GM18870 (cell line): Measurements from ENCODE around the gene CFAP74.
"Not testable (repeated sequence)": the region's sequence is repeated elsewhere in the genome, so short reads cannot be mapped to it uniquely, and the experiment has no call there.

Experiments
- ATAC-seq: cut with Tn5 transposase; IDR thresholded peaks from one replicate; pipeline ENCODE4 v1.9.1; 2021; ENCODE audit warnings: moderate library complexity; ENCODE audit not compliant: unreplicated experiment

Gene CFAP74

GRCh38 chr1:1987142-1987510, 16.5 kb downstream of the CFAP74 start:
- ATAC-seq: no peak

DNA sequence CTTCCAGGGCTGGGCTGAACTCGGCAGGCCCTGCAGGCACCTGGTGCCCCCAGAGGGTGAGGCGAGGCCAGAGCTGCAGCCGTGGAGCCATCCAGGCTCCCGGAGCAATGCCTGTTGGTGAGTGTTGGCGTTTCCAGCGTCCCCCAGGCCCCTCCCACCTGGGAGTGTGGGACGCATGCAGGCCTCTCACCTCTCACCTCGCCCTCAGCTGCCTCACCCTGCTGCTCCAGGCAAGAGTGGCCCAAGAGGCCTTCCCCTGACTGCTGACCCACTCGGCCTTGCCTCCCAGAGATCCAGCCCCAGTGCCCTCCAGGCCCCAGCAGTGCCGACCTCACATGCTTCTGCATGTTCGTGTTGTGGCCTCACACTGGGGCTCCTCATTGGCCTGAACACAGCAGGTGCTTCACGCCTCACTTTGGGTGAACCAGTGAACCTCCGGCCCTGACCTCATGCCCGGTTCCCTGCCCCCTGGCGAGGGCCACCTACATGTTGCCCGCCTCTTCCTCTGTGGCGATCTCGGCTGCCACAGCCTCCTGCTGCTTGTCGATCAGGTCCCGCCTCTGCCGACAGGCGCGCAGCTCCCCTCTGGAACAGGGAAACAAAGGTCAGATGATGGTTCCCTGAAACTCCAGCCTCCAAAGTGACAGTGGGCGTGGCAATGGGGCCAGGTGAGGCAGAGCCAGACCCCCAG, 17.0 kb downstream of the CFAP74 start:
- no peak for ATAC-seq

DNA sequence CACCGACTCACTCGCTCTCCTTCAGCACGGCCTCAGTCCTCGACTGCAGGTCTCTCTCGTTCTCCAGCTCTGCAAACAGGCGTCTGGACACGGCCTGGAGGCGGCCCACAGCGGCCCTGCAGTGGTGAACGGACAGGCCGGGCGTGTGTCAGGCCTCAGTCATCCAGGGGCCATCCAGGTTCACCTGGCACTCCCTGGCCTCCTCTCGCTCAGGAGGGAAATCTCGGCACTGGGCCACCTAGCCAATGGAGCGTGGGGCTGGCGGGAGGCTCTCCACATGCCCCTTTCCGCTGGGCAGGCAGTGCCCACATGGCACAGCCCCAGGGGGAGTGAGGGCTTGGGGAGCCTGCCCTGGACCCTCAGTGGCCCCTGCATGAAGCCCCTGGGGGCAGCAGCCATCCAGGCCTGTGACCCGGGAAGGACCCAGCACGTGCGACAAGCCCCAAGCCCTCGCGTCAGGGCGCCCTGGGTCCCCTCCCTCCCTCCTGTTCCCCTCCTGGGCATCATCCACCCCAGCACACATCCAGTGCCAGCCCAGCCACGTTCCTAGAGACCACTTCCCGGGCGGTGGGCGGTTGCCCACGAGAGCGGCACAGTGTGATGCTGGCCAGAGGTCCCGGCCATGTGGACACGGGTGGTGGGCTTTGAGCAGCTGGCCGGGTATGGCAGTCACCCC, 18.1 kb downstream of the CFAP74 start:
- no peak for ATAC-seq

GRCh38 chr1:1984560-1985070, 19.0 kb downstream of the CFAP74 start:
- ATAC-seq: no peak

- ATAC-seq: no peak
These were observed 21.0 kb downstream of the CFAP74 start for GRCh38 chr1:1982379-1983232.

GRCh38 chr1:1981631-1982327, 21.8 kb downstream of the CFAP74 start:
- not testable (repeated sequence) for ATAC-seq

DNA sequence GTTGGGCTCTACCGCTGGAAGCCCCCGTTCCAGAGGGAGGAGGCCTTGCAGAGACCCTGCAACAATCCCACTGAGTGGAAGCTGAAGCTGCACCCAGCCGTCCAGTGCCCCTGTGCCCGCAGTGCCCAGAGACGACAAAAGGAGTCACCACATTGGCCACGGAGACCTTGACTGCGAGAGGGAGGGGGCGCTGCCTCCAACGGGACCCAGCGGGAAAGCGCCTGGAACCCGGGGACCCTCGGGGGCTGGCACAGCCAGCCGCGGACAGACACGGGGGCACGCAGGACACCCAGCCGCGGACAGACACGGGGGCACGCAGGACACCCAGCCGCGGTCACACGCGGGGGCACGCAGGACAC, 22.5 kb downstream of the CFAP74 start:
- no peak for ATAC-seq

DNA sequence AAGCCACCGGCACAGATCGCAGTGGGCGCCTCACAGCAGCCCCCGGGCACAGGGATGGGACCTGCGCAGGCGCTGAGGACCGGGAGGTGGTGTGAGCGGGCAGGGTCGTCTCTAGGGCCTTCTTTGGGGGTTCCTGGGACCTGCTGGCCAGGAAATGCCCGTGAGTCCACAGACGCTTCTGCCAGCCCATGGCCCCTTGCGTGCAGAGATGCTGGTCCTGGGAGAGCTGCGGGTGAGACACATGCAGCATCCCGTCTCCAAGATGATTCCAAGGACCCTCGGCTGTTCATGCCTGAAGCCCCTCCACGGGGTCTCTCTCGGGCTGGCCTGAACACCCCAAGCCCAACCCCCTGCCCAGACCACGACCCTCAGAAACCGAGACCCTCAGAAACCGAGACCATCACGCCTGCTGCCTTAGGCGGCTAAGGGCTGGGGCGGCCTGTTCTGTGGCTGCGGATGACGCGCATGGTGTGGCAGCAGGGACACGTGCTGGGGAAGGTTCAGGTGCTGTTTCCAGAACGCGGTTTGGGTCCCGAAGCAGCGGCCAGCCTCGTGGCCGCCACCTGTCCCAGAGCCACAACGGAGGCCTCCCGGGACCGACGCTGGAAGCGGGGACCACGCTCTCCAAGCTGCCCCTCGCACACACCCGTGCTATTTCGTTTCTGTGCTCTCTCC, 23.0 kb downstream of the CFAP74 start:
- ATAC-seq: no peak

- ATAC-seq: no peak
These were observed 24.0 kb downstream of the CFAP74 start for GRCh38 chr1:1979482-1980165.

DNA sequence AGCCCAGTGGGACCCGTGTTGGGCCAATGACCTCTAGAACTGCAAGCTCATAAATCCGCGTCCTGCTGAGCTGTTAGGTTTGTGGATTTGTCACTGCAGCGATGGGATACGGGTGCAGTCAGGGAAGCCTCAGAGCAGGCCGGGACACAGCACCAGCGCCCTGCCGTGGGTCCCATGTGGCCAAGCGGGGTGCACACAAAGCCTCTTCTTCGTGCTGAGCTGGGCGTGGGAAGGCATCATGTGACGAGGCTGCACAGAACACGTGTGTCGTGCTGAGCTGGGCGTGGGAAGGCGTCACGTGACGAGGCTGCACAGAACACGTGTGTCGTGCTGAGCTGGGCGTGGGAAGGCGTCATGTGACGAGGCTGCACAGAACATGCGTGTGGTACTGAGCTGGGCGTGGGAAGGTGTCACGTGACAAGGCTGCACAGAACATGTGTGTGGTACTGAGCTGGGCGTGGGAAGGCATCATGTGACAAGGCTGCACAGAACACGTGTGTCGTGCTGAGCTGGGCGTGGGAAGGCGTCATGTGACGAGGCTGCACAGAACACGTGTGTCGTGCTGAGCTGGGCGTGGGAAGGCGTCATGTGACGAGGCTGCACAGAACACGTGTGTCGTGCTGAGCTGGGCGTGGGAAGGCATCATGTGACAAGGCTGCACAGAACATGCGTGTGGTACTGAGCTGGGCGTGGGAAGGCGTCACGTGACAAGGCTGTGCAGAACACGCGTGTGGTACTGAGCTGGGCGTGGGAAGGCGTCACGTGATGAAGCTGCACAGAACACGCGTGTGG, 24.7 kb downstream of the CFAP74 start:
- not testable (repeated sequence) for ATAC-seq

DNA sequence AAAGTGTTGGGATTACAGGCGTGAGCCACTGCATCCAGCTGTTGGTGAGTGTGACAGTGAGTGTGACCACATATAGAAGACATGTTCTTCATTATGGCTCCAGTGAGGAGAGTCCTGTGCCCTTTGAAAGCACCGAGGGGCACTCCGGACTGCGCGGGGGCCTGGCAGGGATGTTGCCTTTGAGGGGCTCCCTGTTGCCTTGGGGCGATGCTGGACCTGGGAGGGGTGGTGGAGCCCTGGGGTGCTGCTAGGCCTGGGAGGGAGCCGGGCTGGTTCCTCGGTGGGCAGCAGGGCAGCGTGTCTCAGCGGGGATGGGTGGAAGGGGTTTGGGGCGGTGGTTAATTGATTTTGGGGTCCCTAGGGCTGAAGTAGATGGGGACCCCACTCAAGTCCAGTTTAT, 25.5 kb downstream of the CFAP74 start:
- no peak for ATAC-seq

- no peak for ATAC-seq
These were observed 27.6 kb downstream of the CFAP74 start for GRCh38 chr1:1976031-1976430.

DNA sequence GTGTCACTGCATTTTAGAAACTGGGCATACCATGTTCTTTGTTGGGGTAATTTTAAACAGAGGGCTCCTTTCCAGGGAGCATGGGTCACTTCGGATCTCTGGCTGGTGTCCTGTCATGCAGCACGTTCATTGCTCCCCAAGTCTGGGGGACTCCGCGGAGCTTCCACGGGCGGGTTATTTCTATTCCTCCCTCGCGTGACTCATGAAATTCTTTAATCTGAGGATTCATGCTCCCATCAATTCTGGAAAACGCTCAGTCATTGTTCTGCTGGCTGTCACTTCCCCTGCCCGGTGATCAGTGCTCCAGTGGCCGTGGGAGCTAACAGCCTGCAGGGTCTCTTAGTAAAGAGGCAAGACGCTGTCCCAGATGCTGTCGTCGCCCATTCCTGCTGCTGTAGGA, 28.1 kb downstream of the CFAP74 start:
- ATAC-seq: no peak

DNA sequence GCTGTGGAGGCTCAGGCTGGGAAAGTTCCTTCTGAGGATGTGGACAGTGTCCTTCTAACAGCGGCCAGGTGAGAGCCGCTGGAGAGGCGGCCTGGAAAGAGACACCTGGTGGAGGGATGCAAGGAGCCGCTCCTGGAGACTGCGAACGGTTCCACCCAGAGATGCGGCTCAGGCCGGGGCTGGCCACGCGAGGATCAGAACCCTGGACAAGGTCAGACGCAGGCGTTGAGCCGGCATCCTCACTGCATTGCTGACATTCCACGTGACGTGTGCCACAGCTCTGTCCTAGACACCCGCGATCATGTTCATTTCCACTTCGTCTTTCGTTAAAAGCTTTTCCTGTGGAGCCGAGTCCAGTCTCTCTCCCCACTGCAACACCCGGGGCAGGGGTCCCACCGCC, 28.8 kb downstream of the CFAP74 start:
- ATAC-seq: no peak

GRCh38 chr1:1973716-1974642, 29.6 kb downstream of the CFAP74 start:
- ATAC-seq: no peak

- ATAC-seq: no peak
These were observed 30.4 kb downstream of the CFAP74 start for GRCh38 chr1:1972976-1973715.

DNA sequence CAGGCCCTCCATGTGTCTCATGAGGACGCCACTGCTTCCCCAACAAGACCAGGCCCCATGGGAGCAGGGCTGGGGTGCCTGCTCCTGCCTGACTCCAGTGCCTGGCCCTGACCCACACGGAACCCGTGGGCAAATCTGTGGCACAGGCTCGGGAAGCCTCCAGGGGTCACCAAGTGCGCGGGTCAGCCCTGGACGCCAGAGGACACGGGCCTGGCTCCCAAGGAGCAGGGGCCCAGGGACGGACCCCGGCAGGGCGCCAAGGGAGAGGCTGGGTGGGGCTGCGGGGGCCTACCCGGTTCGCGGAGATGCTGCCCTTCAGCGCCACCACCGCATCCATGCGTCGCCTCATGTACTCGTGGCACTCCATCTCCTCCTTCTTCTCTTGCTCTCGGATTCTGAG, 31.9 kb downstream of the CFAP74 start:
- ATAC-seq: no peak
